ENCODE measurements around the gene MTURN.
"Not testable (repeated sequence)": the region's sequence is repeated elsewhere in the genome, so short reads cannot be mapped to it uniquely, and the experiment has no call there.

DNA sequence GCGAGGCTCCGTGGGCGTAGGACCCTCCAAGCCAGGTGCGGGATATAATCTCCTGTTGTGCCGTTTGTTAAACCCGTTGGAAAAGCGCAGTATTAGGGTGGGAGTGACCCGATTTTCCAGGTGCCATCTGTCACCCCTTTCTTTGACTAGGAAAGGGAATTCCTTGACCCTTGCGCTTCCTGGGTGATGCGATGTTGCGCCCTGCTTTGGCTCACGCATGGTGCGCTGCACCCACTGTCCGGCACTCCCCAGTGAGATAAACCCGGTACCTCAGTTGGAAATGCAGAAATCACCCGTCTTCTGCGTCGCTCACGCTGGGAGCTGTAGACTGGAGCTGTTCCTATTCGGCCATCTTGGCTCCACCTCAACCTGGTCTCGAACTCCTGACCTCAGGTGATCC lies 36.2 kb upstream of the MTURN start:
- not testable (repeated sequence) for TF ChIP-seq CTCF, POLR2A (IDR thresholded peaks at IDR 0.05)

Measured in adrenal gland (tissue), 5 donors.